GM19455 (cell line): ENCODE data around the gene SLC17A8.

Source experiments
- ATAC-seq: cut with Tn5 transposase; IDR thresholded peaks from one replicate; pipeline ENCODE4 v1.9.1; 2021; ENCODE audit not compliant: unreplicated experiment

The SLC17A8 gene

GRCh38 chr12:100468126-100468525 is 111.3 kb downstream of the SLC17A8 start:
- no peak for ATAC-seq
